HG02973 (cell line): Measurements from ENCODE around the gene PRSS50.

Experiments used
- ATAC-seq: cut with Tn5 transposase; IDR thresholded peaks from one replicate; pipeline ENCODE4 v1.9.1; 2021; ENCODE audit warnings: moderate library complexity; ENCODE audit not compliant: unreplicated experiment

Gene PRSS50

DNA sequence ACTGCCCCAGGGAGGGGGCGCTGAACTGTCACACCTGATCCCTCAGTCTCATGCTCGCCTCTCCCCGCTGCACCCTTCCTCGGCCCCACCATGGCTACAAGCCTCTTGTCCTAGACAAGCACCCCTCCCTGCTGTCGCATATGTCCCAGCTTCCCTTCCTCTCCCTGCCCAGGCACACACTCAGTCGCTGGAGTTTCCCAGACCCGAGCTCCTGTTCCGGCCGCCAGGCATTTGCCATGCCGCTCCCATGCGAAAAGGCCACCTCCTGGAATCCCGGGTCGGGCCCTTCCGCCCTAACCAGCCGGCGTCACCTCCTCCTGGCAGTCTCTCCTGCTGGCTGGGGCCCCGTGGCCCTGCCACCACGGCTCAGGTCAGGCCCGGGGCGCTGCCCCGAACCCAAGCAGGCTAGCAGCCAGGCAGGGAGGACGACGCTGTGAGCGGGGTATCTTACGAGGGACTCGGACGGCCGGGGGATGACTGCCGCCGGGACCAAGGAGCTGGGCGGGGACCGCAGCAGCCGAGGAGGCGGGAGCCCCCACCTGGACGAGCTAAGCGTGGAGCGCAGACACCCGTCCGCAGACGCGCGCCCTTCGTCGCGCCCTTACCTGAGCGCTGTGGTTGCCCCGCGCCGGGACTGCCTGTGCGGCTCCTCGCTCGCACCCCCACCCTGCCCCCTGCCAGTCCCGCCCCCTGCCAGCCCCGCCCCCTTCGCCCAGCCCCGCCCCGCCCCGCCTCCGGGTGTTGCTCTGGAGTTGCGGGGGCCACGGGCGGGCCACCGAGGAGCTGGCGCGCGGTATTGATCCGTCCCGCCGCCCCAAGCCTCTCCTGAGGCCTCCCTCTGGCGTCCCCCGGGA is 24.4 kb downstream of the PRSS50 start, which contains the start of gene ALS2CL:
ALS2CL (minus strand) TSS at position 642 of the 854 bp plus-strand sequence. CDS start 4,239 bp downstream, outside the sequence.
- no peak for ATAC-seq

GRCh38 chr3:46692566-46692990 is 25.1 kb downstream of the PRSS50 start:
- ATAC-seq, result no peak

- no peak for ATAC-seq
These were observed 26.9 kb downstream of the PRSS50 start for GRCh38 chr3:46690798-46691197.

- ATAC-seq, result no peak
These were observed 32.2 kb downstream of the PRSS50 start for GRCh38 chr3:46685446-46685845.

DNA sequence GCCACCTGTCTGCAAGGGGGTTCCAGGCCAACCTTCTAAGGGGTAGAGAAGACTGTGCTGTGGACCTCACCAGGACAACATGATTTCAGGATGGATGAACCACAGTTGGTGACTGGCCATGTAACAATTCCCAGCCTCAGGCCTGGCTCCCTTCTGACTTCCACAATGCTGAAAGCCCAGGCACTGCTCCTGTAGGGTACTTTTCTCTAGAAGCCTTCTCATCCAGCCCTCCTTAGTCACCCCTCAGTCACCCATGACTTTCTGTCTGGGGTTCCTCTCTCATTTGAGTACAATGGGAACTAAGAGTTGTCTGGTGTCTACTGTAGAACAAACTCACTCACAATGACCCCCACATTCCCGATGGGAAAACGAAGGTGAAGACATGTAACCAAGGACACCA is 32.8 kb downstream of the PRSS50 start:
- no peak for ATAC-seq

DNA sequence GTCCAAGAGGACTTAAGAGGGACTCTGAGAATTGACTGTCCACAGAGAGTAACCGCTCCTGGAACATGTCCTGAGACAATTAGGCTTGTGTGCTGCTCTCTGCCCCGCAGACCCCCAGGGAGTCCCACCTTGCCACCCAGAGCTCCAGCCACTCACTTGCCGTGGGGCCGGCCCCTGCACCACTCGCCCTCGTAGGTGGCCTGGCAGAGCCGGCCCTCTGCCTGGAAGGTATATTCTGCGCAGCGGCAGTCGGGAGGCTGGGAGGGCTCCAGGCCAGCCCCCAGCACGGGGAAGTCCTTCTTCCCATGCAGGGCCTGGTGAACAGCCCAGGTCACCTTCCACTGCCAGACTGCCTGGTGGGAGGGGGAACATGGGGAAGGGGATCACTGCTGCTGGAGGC is 34.7 kb downstream of the PRSS50 start:
- no peak for ATAC-seq

DNA sequence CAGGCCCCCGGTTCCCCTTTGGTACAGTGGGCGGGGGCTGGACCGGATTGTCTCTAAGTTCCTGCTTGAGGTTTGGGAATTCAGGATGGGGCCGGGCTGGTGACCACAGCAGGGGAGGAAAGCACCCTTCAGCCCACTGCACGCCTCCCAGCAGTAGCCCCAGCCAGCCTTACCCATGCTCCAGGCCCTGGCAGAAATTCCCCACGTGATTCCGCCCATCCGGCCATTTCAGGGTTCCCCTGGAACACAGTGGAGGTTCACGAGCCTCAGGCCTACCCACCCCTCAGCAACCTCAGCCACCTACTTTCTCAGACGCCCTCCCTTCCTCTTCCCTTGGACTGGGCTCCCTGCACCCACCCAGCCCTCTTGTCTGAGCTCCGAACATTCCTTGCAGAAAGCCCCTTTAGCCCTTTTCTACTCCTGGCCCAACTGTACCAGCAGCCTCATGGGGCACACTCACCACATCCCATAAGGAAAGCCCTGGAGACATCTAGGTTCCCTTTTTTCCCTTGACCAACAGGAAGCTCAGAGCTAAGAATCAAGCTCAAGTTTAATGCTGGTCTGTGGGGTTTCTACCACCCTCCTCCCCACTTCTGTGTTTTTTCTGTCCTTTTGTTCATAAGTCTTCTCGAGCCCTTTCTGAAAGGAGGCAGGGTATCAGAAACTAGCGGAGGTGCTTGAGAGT is 35.7 kb downstream of the PRSS50 start:
- ATAC-seq, result no peak

GRCh38 chr3:46681387-46681786 is 36.3 kb downstream of the PRSS50 start:
- ATAC-seq, result no peak

GRCh38 chr3:46680298-46680826 is 37.3 kb downstream of the PRSS50 start:
- ATAC-seq, result no peak

GRCh38 chr3:46679681-46680080 is 38.0 kb downstream of the PRSS50 start:
- no peak for ATAC-seq

- ATAC-seq, result no peak
These were observed 39.4 kb downstream of the PRSS50 start for GRCh38 chr3:46678280-46678679.

- no peak for ATAC-seq
These were observed 40.3 kb downstream of the PRSS50 start for GRCh38 chr3:46677411-46677726.

DNA sequence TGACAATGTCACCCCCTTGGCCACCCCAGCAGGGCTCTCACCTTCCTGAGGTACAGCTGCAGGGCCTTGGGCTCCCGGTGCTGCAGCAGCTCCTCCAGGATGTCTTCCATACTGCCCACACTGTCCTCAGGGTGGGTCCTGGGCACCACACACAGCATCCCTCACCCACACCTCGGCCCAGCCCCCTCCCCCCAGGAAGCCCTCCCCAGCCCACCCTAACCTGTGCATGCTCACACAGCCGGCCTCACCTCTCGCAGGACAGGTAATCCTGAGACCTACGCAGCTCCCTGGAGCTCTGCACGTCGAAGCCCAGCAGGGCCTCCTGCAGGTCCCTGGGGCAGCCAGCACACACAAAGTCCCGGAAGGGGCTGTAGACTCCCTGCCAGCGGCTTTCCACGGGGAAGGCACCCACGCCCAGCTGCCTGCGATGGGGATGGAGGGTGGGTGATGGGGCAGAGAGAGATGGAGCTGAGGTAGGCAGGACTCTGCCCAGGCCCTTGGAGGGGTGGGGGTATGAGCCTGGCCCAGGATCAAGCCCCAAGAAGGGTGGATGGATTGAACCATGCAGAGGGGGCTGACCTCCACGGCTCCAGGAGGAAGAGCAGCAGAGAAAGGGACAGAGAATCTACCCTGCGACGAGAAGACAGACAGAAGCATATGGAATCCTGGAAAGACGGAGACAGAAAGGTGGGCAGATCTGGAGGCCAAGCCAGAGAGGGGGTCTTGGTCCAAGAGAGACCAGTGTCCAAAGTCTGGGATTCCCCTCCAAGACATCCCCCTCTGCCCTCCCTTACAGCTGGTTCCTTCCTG is 40.9 kb downstream of the PRSS50 start:
- ATAC-seq, result no peak

- ATAC-seq, result no peak
These were observed 41.7 kb downstream of the PRSS50 start for GRCh38 chr3:46675843-46676567.

DNA sequence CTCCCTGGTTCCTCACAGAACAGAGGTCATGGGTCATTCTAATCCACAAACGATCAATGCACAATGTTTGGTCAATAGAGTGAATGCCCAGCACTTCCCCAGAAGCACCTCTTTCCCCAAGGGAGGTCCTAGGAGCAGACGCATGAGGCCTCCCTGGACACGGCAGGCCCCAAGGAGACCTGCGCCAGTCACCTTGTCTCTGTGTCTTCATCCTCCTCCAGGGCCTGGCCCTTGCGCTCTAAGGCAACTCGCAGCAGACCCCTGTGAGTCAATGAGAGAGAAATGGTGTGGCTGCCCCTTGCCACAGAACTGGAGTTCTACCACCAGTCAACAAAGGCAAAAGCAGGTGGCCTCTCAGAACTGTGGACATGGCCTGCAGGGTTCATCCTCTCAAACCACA is 42.2 kb downstream of the PRSS50 start:
- ATAC-seq, result no peak

DNA sequence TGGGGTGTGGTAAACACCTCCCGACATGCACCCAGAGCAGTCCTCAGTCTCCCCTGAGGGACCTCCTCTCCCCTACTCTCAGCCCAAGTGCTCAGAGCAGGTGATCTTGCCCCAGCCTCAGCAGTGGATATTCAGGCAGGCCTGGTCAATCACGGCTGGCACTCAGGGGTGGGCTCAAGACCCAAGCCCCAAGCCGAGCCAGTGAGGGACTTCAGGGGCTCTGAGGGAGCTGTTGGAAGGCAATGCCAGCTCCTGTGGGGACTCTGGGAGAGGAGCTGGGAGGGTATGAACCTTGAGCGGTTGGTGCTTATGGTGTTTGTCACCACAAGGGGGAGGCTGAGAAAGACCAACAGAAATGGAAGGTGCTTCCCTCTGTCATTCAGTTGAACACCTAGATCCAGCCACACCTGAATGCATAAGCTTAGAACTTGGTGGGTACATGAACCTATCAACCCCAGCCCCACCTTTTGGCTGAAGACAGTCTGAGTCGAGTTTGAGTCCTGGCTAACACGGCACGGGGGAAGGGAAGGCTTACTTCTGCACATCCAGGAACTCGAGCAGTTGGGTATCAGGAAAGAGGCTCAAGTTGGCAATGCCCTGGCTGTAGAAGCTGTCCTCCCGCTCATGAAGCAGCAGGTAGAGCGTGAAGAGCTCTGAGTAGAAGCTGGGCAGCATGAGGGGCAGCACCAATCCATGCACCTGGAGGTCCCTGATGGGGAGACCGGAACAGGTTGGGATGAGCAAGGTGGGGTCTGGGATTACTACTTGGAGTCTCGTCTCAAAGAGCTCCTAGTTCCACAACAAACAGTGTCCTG is 43.4 kb downstream of the PRSS50 start:
- ATAC-seq, result no peak

GRCh38 chr3:46673151-46674030 is 44.3 kb downstream of the PRSS50 start:
- no peak for ATAC-seq

DNA sequence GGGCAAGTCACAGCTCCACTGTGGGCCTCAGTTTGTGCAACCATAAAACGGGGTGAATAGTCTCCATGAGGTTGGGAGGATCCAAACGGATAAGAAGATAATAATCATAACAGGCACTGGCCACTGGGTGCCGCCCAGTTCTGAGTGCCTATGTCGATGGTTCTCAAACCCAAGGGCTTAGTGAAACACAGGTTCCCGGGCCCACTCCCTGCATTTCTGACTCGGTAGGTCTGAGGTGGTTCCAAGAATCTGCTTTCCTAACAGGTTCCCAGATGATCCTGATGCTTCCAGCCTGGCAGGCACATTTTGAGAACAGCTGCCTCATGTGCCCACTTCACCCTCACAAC is 45.3 kb downstream of the PRSS50 start:
- ATAC-seq, result no peak
